GM12801 (cell line): Measurements from ENCODE around the gene TRPM1.

Experiments used
- TF ChIP-seq, protein P1 (sequence below): IDR thresholded peaks from one replicate; pipeline ENCODE4 v1.5.1; 2011; ENCODE audit warnings: control low read depth; ENCODE audit not compliant: insufficient read length; ENCODE audit errors: extremely low read depth

TRPM1 gene

DNA sequence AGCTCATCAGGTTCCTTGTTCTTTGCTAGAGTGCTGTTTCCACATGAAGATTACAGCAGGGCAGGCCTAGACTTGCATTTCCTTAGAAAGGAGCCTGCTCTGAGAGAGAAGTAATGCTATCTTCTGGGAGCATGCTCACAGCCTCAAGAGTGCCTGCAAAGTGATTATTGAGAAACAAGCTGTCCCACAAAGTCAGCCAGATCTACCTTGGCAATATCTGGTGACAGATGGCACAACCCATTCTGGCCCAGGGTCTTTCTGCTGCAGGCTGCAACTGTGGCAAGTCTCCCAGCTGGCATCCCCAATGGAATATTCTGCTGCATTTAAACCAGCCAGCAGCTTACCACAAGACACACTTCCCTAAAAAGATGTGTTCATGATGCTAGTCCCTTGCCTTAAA is 139.4 kb downstream of the TRPM1 start:
- TF ChIP-seq, protein P1, sequence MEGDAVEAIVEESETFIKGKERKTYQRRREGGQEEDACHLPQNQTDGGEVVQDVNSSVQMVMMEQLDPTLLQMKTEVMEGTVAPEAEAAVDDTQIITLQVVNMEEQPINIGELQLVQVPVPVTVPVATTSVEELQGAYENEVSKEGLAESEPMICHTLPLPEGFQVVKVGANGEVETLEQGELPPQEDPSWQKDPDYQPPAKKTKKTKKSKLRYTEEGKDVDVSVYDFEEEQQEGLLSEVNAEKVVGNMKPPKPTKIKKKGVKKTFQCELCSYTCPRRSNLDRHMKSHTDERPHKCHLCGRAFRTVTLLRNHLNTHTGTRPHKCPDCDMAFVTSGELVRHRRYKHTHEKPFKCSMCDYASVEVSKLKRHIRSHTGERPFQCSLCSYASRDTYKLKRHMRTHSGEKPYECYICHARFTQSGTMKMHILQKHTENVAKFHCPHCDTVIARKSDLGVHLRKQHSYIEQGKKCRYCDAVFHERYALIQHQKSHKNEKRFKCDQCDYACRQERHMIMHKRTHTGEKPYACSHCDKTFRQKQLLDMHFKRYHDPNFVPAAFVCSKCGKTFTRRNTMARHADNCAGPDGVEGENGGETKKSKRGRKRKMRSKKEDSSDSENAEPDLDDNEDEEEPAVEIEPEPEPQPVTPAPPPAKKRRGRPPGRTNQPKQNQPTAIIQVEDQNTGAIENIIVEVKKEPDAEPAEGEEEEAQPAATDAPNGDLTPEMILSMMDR: no peak

DNA sequence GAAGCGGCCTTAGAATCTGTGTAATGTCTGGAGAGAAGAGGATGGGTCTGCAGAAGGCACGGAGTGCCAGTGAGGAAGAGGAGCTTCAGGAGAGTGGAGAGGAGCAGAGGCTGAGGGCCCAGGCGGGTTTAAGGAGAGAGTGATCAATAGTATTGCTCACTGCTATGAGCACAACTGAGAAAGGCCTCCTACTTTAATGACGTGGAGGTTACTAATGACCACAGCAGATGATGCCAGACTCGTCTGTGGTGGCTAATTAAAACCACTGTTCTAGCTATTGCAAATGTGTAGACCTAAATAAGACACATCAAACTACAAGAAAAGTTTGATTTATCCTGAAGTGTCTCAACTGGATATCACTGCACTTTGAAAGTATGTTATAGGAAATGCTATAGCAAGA is 143.3 kb downstream of the TRPM1 start:
- TF ChIP-seq, protein P1: no peak

DNA sequence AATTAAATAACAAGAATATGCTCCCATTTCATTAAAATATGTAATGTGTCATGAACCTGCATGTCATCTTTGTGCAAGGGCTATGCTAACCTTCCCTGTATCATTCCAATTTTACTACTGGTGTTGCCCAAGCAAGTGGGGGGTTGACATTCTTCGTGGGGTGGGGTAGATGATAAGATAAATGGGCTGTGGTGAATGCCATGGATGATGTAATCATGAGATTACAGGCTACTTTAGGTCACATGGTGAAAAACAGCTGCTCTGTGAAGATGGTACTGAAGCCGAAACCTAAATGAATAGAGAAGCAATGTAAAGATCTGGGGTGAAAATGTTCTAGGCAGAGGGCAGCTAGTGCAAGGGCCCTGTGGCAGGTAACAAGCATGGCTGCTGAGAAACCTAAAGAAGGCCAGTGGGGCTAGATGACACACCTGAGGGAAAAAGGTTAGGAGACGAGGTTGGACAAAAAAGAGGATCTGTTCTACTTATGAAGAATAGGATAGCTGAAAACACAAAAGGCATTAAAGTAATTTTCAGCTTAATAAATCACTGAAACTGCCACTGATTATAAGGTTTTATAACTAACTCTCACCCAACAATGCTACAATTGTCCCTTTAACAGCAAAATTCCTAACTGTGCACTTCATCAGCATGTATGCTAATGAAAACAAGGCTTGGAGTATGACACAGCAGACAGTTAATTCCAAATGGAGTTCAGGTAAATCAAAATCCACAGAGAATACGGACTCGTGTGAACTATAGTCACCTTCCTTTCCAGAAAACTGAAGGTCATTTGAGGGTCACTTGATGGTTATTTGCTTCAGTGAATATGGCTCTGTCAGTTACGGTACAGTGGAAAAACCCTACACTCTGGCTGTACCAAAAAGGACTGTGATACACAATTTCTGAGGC is 145.1 kb downstream of the TRPM1 start:
- TF ChIP-seq, protein P1: no peak

DNA sequence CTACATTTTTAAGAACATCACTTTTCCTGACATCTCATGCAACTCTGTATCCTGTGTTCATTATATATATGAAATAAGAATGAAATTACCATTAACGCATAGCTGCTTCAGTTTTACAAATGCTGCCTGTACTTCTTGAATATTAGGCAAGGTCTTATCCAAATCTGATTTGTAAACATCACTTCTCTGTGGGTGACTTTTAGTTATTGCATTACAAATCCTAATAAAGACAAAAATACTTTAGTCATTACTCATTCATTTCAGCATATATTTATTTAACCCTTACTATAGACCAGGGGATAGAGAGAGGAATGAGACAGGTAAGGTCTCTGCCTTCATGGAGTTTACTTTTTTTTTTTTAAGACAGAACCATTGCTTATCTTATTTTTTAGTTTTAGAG is 146.9 kb downstream of the TRPM1 start:
- TF ChIP-seq, protein P1: no peak

DNA sequence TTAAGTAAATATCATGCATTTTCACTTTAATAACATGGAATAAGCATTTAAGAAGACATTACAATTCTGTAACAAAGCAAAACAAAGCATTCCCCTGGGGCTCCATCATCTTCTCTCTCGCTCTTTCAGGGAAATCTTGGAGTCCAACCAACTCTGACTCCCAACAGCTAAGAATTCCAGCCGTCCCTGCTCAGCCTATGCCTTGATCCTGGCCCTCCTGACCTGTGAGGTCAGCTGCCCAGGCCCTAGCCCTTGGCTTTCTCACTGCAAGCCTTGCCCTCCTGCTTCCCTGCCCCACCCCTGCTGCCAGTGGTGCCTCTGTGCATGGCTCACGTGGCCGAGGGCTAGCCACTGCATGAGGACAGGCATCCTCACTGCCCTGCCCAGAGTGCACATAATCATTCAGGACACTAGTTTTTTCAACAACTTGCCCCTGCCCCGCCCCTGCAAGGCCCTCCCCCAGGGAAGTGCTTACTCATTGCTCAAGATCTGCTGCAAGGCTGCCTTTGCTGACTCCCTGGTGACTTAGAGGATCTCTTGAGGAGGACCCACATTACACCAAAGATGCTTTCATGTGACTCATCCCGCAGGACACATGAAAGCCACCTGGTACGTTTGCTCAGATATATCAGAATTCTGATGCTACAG is 147.7 kb downstream of the TRPM1 start:
- TF ChIP-seq, protein P1: no peak

DNA sequence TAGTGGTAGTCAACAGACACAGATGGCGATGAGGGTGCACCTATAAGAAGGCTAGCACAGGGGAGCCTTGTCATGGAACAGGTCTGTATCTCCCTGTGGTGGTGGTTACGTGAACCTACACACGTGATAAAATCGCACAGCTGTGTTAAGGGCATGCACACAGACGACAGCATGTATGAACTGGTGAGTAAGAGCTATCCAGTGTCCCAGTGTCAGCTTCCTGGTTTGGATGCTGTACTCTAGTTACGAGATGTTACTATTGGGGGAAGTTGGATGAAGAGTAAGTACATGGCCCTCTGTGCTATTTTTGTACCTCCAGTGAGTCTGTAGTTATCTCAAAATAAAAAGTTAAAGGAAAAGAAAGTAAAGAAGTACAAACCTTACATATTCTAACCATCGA is 148.3 kb downstream of the TRPM1 start:
- TF ChIP-seq, protein P1: no peak
